Mammary epithelial cell (primary cell): ENCODE results near the gene LRMDA.
"Not testable (repeated sequence)": the region's sequence is repeated elsewhere in the genome, so short reads cannot be mapped to it uniquely, and the experiment has no call there.

ENCODE experiments used
- CTCF ChIP-seq, 2 donors: IDR thresholded peaks in 1 of 2; conservative IDR thresholded peaks in 1 of 2; 2 replicates each; pipeline ENCODE4 v1.5.1; 2011 to 2012; ENCODE audit warnings: inconsistent platforms in 2 of 2, low read length in 2 of 2, mild to moderate bottlenecking in 2 of 2, control low read depth in 1 of 2, low read depth in 1 of 2; ENCODE audit not compliant: insufficient read depth in 1 of 2; ENCODE audit errors: extremely low read depth in 1 of 2
- EZH2 ChIP-seq: IDR thresholded peaks from 2 replicates; pipeline ENCODE4 v1.6.1; 2012; ENCODE audit warnings: low read length, inconsistent platforms, borderline replicate concordance

- TF ChIP-seq EZH2; CTCF (conservative IDR thresholded peaks at IDR 0.05 in 1 of 2, IDR thresholded peaks at IDR 0.05 in 1 of 2; ENCODE audit: extremely low read depth in 1 of 2, insufficient read depth in 1 of 2, low read depth in 1 of 2, low read length in 2 of 2): not testable (repeated sequence)
Observed at GRCh38 chr10:76148217-76148616, 716.8 kb downstream of the LRMDA start.
